Neural cell (in vitro differentiated cells): Measurements from ENCODE around the gene UBASH3A. TPM values are rescaled to one million over a fixed set of nuclear protein-coding genes. Genes with fewer than 3 reads are reported as not detected.
A peak's percentile ranks its signal among the peaks of the same experiment; 100 is the strongest.

Experiments
- H2AFZ ChIP-seq: fragments of 200-600, 300-800 bp; sonication (generic), shearing (Covaris generic); 2 replicates; pipeline ENCODE4 v1.6.0; 2014; ENCODE audit warnings: low read depth, mild to moderate bottlenecking, antibody characterized with exemption, low read length, moderate library complexity
- H3F3A ChIP-seq: fragments of 200-600 bp; shearing (Covaris generic); 2 replicates; pipeline ENCODE4 v1.6.1; 2016; ENCODE audit warnings: mild to moderate bottlenecking, moderate library complexity, mixed read lengths, antibody characterized with exemption, low read length; ENCODE audit not compliant: insufficient read depth, poor library complexity, severe bottlenecking
- H3K27ac ChIP-seq: fragments of 200-600, 300-800 bp; sonication (generic), shearing (Covaris generic); 2 replicates; pipeline ENCODE4 v1.5.1; 2014; ENCODE audit warnings: mild to moderate bottlenecking, low read length, moderate library complexity
- H3K27me3 ChIP-seq: fragments of 300-800, 200-600 bp; sonication (generic), shearing (Covaris generic); 2 replicates; pipeline ENCODE4 v1.6.0; 2014; ENCODE audit warnings: mild to moderate bottlenecking, low read depth, low read length, moderate library complexity; ENCODE audit not compliant: insufficient read depth
- H3K36me3 ChIP-seq: fragments of 300-800, 200-600 bp; sonication (generic), shearing (Covaris generic); 2 replicates; pipeline ENCODE4 v1.5.1; 2014; ENCODE audit warnings: mild to moderate bottlenecking, antibody characterized with exemption, low read length, moderate library complexity; ENCODE audit not compliant: insufficient read depth
- H3K4me2 ChIP-seq: fragments of 300-800, 200-600 bp; sonication (generic), shearing (Covaris generic); 2 replicates; pipeline ENCODE4 v1.6.0; 2014; ENCODE audit warnings: mild to moderate bottlenecking, low read length
- H3K4me3 ChIP-seq: fragments of 300-800, 200-600 bp; sonication (generic), shearing (Covaris generic); 2 replicates; pipeline ENCODE4 v1.5.1; 2014; ENCODE audit warnings: mild to moderate bottlenecking, low read length, moderate library complexity
- H3K79me2 ChIP-seq: fragments of 200-600 bp; shearing (Covaris generic); replicated peaks from 2 replicates; pipeline ENCODE4 v1.6.0; 2014; ENCODE audit warnings: mild to moderate bottlenecking, low read length, moderate library complexity; ENCODE audit not compliant: insufficient read depth
- H3K9ac ChIP-seq: fragments of 300-800, 200-600 bp; sonication (generic), shearing (Covaris generic); 2 replicates; pipeline ENCODE4 v1.6.1; 2016; ENCODE audit warnings: mild to moderate bottlenecking, low read length, mixed read lengths
- H3K9me2 ChIP-seq: fragments of 200-600 bp; shearing (Covaris generic); 2 replicates; pipeline ENCODE4 v1.6.1; 2016; ENCODE audit warnings: mild to moderate bottlenecking, low read length, mixed read lengths; ENCODE audit not compliant: insufficient read depth
- H3K9me3 ChIP-seq: fragments of 200-600, 300-800 bp; sonication (generic), shearing (Covaris generic); 2 replicates; pipeline ENCODE4 v1.6.1; 2016; ENCODE audit warnings: mild to moderate bottlenecking, mixed run types, low read length, moderate library complexity, mixed read lengths
- H4K20me1 ChIP-seq: fragments of 200-600 bp; shearing (Covaris generic); 2 replicates; pipeline ENCODE4 v1.6.1; 2016; ENCODE audit warnings: mild to moderate bottlenecking, mixed run types; ENCODE audit not compliant: insufficient read depth
- EP300 ChIP-seq: fragments of 450-650 bp; conservative IDR thresholded peaks from 2 replicates; pipeline ENCODE4 v1.6.1; 2014; ENCODE audit warnings: antibody characterized with exemption, mild to moderate bottlenecking, moderate library complexity; ENCODE audit not compliant: poor library complexity, severe bottlenecking
- EZH2 ChIP-seq: fragments of 200-600, 300-800 bp; shearing (Covaris generic), sonication (generic); IDR thresholded peaks from 2 replicates; pipeline ENCODE4 v1.6.1; 2014; ENCODE audit warnings: antibody characterized with exemption, low read length, borderline replicate concordance, mild to moderate bottlenecking; ENCODE audit not compliant: insufficient read depth, poor library complexity, severe bottlenecking
- MXI1 ChIP-seq: fragments of 450-650 bp; conservative IDR thresholded peaks from 2 replicates; pipeline ENCODE4 v1.6.1; 2014; ENCODE audit warnings: antibody characterized with exemption, mild to moderate bottlenecking; ENCODE audit not compliant: poor library complexity, severe bottlenecking
- POLR2AphosphoS5 ChIP-seq: IDR thresholded peaks from 2 replicates; pipeline ENCODE4 v1.6.1; 2012
- RAD21 ChIP-seq: fragments of 450-650 bp; conservative IDR thresholded peaks from 2 replicates; pipeline ENCODE4 v1.6.1; 2014; ENCODE audit warnings: antibody characterized with exemption, mild to moderate bottlenecking, moderate library complexity
- SMC3 ChIP-seq: fragments of 450-650 bp; conservative IDR thresholded peaks from 2 replicates; pipeline ENCODE4 v1.6.1; 2014; ENCODE audit warnings: antibody characterized with exemption, mild to moderate bottlenecking, moderate library complexity; ENCODE audit not compliant: poor library complexity
- TAF1 ChIP-seq: IDR thresholded peaks from 2 replicates; pipeline ENCODE4 v1.6.1; 2012; ENCODE audit warnings: low read depth
- polyA plus RNA-seq: library from polyadenylated mRNA; depleted of rRNA; stranded (reverse); fragments of >200 nt; gene quantifications from 2 replicates; pipeline ENCODE4 v1.2.3, GENCODE V29; 2014
- small RNA-seq, 3 experiments: library from RNA; depleted of rRNA; stranded (forward); fragments of <200 nt; gene quantifications; one replicate each; pipeline ENCODE3, GENCODE V24; 2012
- TF ChIP-seq, protein P1 (sequence below): fragments of 450-650 bp; IDR thresholded peaks from 2 replicates; pipeline ENCODE4 v1.5.1; 2014; ENCODE audit warnings: antibody characterized with exemption, mild to moderate bottlenecking, moderate library complexity; ENCODE audit not compliant: poor library complexity, severe bottlenecking
- TF ChIP-seq, protein P2 (sequence below): IDR thresholded peaks from 2 replicates; pipeline ENCODE4 v1.6.1; 2012; ENCODE audit warnings: borderline replicate concordance

UBASH3A gene
- polyA plus RNA-seq, 1 donor from 2014 or later: not detected

DNA sequence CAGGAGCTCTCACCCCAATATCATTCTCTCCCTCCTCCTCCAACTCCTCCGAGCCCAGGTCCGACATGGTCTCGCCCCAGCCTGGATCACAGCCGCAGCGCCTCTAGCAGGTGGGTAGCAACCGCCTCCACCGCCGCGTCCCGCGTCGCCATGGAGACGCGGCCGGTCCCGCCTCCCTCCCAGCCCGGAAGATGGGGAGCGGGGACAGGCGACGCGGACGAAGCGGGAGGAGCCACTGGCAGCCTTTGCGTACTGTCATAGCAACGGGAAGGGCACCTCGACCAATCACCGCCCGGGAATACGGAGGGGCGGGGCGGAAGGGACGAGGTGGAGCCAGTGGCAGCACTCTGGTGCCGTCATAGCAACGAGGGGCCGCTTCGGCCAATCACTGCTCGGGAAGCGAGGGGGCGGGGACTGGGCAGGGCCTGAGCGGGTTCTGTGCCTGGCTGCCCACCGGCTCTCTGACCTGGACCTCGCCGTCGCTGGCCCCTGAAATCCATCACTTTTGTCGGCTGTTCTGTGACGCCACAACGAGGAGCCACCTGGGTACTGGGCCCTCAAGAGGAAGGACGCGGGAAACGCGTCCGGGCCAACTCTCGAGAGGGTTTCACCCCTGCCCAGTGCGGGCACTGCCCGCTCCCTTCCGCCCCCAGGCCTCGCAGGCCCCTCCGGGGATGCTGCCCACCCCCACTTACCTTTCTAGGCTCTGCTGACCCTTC is 92.6 kb downstream of the UBASH3A start, which contains the start of gene RSPH1:
RSPH1 (minus strand) TSS at position 105 of the 719 bp plus-strand sequence; CDS start at position 67, 38 bp downstream.
- TF ChIP-seq TAF1: peak; percentile 72
- TF ChIP-seq POLR2AphosphoS5: peak; percentile 87
- peak; percentile 98 for TF ChIP-seq MXI1
- peak; percentile 76 for TF ChIP-seq RAD21
- no peak for TF ChIP-seq EZH2
- TF ChIP-seq EP300: peak; percentile 62
- TF ChIP-seq, protein P1, sequence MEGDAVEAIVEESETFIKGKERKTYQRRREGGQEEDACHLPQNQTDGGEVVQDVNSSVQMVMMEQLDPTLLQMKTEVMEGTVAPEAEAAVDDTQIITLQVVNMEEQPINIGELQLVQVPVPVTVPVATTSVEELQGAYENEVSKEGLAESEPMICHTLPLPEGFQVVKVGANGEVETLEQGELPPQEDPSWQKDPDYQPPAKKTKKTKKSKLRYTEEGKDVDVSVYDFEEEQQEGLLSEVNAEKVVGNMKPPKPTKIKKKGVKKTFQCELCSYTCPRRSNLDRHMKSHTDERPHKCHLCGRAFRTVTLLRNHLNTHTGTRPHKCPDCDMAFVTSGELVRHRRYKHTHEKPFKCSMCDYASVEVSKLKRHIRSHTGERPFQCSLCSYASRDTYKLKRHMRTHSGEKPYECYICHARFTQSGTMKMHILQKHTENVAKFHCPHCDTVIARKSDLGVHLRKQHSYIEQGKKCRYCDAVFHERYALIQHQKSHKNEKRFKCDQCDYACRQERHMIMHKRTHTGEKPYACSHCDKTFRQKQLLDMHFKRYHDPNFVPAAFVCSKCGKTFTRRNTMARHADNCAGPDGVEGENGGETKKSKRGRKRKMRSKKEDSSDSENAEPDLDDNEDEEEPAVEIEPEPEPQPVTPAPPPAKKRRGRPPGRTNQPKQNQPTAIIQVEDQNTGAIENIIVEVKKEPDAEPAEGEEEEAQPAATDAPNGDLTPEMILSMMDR: peak; percentile 77
- TF ChIP-seq, protein P2, sequence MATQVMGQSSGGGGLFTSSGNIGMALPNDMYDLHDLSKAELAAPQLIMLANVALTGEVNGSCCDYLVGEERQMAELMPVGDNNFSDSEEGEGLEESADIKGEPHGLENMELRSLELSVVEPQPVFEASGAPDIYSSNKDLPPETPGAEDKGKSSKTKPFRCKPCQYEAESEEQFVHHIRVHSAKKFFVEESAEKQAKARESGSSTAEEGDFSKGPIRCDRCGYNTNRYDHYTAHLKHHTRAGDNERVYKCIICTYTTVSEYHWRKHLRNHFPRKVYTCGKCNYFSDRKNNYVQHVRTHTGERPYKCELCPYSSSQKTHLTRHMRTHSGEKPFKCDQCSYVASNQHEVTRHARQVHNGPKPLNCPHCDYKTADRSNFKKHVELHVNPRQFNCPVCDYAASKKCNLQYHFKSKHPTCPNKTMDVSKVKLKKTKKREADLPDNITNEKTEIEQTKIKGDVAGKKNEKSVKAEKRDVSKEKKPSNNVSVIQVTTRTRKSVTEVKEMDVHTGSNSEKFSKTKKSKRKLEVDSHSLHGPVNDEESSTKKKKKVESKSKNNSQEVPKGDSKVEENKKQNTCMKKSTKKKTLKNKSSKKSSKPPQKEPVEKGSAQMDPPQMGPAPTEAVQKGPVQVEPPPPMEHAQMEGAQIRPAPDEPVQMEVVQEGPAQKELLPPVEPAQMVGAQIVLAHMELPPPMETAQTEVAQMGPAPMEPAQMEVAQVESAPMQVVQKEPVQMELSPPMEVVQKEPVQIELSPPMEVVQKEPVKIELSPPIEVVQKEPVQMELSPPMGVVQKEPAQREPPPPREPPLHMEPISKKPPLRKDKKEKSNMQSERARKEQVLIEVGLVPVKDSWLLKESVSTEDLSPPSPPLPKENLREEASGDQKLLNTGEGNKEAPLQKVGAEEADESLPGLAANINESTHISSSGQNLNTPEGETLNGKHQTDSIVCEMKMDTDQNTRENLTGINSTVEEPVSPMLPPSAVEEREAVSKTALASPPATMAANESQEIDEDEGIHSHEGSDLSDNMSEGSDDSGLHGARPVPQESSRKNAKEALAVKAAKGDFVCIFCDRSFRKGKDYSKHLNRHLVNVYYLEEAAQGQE: peak; percentile 15
- TF ChIP-seq SMC3: peak; percentile 80
- peak within 1 kb of the TSS; percentile 86 for H3K9ac ChIP-seq
- H3K27ac ChIP-seq: peak within 1 kb of the TSS; percentile 86
- H3F3A ChIP-seq: no peaks in the 10 kb centered on the region
- H3K79me2 ChIP-seq: no peaks in the 10 kb centered on the region
- H3K27me3 ChIP-seq: no peaks in the 10 kb centered on the region
- no peaks in the 10 kb centered on the region for H3K9me3 ChIP-seq
- peak within 1 kb of the TSS; percentile 69 for H2AFZ ChIP-seq
- no peaks in the 10 kb centered on the region for H3K36me3 ChIP-seq
- no peaks in the 10 kb centered on the region for H3K9me2 ChIP-seq
- peak within 1 kb of the TSS; percentile 84 for H3K4me3 ChIP-seq
- no peaks in the 10 kb centered on the region for H4K20me1 ChIP-seq
- H3K4me2 ChIP-seq: peak within 1 kb of the TSS; percentile 77

DNA sequence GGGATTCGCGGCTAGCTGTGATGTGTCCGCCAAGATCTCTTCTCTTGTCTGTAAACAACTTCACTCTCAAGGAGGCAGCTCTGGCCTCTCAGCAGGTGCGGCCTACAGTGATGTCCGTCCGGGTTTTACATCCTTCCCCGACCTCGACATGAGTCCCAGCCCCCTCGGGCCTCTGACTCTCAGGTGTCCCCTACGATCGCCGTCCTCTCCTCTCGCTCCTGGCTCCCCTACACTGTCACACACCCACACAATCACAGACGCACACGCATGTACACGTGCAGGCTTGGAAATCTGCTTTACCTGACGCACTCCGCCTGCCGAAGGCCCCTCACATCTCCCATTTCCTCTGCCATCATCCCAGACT is 93.1 kb downstream of the UBASH3A start:
- peak overlapping the region; percentile 77 for H3K4me2 ChIP-seq
- H3K36me3 ChIP-seq: no peaks in the 10 kb centered on the region
- TF ChIP-seq POLR2AphosphoS5: no peak
- peak; percentile 37 for TF ChIP-seq MXI1
- H3F3A ChIP-seq: no peaks in the 10 kb centered on the region
- H3K27me3 ChIP-seq: no peaks in the 10 kb centered on the region
- H4K20me1 ChIP-seq: no peaks in the 10 kb centered on the region
- H3K79me2 ChIP-seq: no peaks in the 10 kb centered on the region
- peak overlapping the region; percentile 86 for H3K27ac ChIP-seq
- H3K9me3 ChIP-seq: no peaks in the 10 kb centered on the region
- peak overlapping the region; percentile 69 for H2AFZ ChIP-seq
- H3K9ac ChIP-seq: peak overlapping the region; percentile 86
- H3K4me3 ChIP-seq: peak overlapping the region; percentile 84
- H3K9me2 ChIP-seq: no peaks in the 10 kb centered on the region

Small RNAs within 50 kb of the gene (small RNA-seq; reads per million reads assigned to genes)
- gene RNU6-1149P: 0 reads per million in 3 experiments

Other genes starting within 250 kb of the UBASH3A start
- gene ABCG1, start 184.8 kb upstream of the UBASH3A start, polyA plus RNA-seq: 14.2 and 17.1 TPM in 2 replicates
- not detected in 2 replicates for gene TFF3, start 88.5 kb upstream of the UBASH3A start, polyA plus RNA-seq
- gene TFF2, start 52.9 kb upstream of the UBASH3A start, polyA plus RNA-seq: not detected in 2 replicates
- not detected in 2 replicates for gene TFF1, start 37.4 kb upstream of the UBASH3A start, polyA plus RNA-seq
- gene TMPRSS3, start 7.8 kb upstream of the UBASH3A start, polyA plus RNA-seq: 0.12 TPM in 1 of 2 replicates, not detected in the other
- 0.58 and 1.3 TPM in 2 replicates for gene RSPH1, start 92.3 kb downstream of the UBASH3A start, polyA plus RNA-seq
- gene SLC37A1, start 110.0 kb downstream of the UBASH3A start, polyA plus RNA-seq: 60.7 and 64.4 TPM in 2 replicates
- 29.5 and 32.2 TPM in 2 replicates for gene PDE9A, start 249.7 kb downstream of the UBASH3A start, polyA plus RNA-seq